ENCODE measurements around the gene ICAM2.
"Not testable (repeated sequence)": the region's sequence is repeated elsewhere in the genome, so short reads cannot be mapped to it uniquely, and the experiment has no call there.

ICAM2 gene

DNA sequence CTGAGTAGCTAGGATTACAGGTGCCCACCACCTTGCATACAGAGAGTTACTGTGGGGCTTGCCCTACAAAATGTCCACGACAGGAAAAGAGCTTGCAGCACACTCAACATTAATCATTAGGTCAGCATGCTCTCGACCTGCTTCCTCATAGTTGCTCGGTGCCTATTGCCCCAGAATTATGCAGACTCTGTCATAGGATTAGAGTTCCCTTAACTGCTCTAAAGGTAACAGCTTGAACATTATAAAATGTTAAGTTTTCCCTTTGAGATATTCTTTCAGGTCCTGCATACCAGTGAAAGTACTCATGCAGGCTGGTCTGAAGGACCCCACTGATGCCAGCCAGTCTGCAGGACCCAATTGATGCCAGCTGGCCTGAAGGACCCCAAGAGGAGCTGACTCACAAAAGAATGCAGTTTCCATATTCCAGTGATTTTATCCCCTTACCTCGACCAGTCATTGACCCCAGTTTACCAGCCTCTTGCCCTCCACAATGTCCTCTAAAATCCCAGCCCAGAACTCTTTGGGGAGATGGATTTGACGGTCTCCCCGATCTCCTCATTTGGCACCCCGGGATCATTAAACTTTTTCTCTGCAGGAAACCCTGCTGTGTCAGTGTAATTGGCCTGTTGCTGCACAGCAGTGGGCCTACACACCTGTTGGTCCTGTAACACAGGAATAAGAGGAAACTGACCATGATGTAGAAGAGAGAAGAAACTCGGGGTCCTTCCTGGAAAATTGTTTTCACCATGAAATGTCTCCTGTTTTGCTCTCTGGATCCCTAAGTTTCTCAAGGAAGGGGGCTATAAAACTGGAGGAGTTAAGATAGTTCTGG lies 10.6 kb downstream of the ICAM2 start:
- DNase-seq (ENCODE audit: low spot score) (no peak), FAIRE-seq (no peak)

DNA sequence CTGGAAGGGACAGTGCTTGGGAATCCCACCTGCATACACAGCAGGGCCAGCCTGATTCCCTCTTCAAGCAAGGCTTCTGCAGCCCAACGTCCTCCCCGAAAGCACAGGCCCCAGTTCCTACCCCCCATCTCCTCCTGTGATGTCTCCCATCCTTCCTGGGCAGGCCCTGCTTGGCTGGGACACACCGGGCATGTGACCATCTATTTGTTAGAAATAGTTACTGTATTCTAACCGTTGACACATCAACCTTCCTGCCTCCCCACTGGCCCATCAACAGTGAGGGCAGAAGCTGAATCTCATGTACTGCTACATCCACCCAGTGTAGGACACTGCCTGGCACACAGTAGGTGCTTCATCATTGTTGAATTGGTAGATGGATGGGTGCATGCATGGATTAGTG lies 11.6 kb downstream of the ICAM2 start:
- no peak for FAIRE-seq
- no peak for DNase-seq (ENCODE audit: low spot score)

DNA sequence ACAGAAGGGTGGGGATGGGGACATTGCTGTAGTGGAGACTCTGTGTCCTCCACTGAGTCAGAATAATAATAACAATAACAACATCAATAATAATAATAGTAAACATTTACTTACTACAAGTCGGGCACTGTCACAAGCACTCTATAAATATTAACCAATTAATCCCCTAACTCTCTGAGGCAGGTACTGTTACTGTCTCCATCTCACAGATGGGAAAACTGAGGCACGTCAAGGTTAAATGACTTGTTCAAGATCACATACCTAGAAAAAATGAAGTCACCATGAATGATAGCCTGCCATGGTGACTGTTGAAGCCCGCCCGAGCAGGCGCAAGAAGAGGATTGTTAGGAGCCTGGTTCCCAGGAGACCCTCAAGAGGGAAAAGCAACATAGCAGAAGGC lies 12.1 kb downstream of the ICAM2 start:
- FAIRE-seq (no peak), DNase-seq (ENCODE audit: low spot score) (no peak)

DNA sequence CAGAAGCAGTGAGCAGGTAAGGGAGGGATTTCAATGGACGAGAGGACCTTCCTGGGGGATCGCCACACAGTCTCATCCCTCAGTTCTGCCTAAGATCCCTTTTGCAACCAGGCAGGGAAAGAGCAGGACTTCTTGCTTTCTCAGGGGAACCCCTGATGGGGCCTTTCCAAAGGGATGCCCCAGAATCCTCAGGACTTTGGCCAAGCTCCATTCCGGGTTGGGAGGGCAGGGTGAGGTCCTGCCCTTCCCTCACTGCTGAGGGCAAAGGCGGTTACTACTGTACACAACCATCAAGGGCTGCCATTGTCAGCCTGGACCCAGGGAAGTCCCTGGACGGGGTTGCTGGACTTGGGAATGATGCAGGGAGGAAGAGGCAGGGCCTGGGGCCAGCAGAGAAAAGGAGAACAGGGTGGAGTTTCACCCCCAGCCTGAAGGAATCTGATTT lies 12.6 kb downstream of the ICAM2 start:
- no peak for FAIRE-seq
- no peak for DNase-seq (ENCODE audit: low spot score)

DNA sequence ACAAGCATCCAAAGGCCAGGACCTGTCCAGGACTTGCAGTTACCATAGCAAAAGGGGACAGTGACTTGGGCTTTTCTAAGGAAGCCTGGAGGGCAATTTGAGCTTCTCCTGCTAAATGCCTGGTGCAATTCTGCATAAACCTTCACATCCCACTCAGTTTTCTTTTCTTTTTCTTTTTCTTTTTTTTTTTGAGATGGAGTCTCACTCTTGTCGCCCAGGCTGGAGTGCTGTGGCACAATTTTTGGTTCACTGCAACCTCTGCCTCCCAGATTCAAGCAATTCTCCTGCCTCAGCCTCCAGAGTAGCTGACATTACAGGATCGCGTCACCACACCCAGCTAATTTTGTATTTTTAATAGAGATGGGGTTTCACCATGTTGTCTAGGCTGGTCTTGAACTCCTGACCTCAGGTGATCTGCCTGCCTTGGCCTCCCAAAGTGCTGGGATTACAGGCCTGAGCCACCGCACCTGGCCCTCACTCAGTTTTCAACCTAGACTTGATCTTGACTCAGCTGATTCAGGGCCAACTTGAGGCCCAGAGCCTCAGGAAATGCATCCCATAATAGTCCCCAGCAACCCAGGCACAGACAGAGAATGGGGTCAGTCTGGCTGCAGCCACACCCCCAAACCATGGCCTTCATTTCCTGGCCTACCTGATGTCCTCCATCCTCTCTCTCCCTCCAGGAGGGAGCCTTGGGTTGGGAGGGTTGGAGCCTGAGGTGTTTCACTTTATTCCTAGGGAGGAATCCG lies 13.2 kb downstream of the ICAM2 start:
- FAIRE-seq; DNase-seq (ENCODE audit: low spot score): not testable (repeated sequence)

GRCh38 chr17:64006361-64007088 lies 13.9 kb downstream of the ICAM2 start:
- FAIRE-seq, result no peak
- no peak for DNase-seq (ENCODE audit: low spot score)

DNA sequence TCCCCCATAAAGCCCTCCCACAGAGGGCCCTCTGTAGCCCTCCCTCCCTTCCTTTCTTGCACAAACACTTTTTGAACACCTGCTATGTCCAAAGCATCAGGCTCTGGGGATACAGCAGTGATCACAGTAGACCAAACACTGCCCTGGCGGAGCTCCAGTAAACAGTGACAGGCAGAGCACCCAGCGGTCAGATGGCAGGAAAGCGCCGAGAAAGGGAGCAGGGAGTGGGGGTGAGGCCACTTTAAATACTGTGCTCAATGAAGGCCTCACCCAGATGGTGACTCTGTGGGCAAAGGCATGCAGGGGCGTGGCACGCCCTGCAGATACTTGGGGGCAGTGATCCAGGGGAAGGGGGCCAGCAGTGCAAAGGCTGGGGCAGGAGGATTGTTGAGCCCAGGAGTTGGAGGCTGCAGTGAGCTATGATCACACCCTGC lies 14.7 kb downstream of the ICAM2 start:
- DNase-seq (ENCODE audit: low spot score) (no peak), FAIRE-seq (no peak)

- DNase-seq (ENCODE audit: low spot score) (no peak), FAIRE-seq (no peak)
Observed at GRCh38 chr17:64004903-64005733, 15.3 kb downstream of the ICAM2 start.

GRCh38 chr17:64004218-64004770 lies 16.1 kb downstream of the ICAM2 start:
- FAIRE-seq (no peak), DNase-seq (ENCODE audit: low spot score) (no peak)

DNA sequence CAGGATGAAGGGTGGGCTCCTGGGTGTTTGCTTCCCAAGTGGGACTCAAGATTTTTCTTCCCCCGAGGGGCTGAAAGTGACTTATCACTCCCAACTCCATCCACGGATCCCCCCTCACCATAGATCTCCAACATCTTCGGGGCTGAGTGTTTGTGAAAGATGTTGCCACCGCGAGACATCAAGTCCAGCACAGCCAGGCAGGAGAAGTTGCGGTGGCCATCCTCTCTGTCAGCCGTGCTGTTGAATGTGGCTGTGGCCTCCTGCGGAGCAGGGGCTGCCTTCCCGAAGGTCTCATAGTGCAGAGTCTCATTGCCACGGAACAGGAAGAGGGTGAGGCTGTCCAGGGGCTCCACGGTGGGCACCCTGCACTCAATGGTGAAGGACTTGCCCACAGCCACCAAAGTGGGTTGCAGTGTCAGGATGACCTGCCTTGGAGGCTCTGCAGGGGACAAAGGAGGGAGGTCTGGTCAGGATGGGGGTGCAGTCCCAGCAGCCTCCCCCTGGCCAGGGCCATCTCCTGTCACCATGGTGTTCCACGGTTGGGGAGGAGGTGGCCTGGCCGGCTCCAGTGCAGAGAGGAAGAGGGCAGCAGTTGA lies 16.8 kb downstream of the ICAM2 start:
- DNase-seq (ENCODE audit: low spot score) (no peak), FAIRE-seq (no peak)

- FAIRE-seq (no peak), DNase-seq (ENCODE audit: low spot score) (no peak)
Observed at GRCh38 chr17:64002658-64003525, 17.5 kb downstream of the ICAM2 start.

DNA sequence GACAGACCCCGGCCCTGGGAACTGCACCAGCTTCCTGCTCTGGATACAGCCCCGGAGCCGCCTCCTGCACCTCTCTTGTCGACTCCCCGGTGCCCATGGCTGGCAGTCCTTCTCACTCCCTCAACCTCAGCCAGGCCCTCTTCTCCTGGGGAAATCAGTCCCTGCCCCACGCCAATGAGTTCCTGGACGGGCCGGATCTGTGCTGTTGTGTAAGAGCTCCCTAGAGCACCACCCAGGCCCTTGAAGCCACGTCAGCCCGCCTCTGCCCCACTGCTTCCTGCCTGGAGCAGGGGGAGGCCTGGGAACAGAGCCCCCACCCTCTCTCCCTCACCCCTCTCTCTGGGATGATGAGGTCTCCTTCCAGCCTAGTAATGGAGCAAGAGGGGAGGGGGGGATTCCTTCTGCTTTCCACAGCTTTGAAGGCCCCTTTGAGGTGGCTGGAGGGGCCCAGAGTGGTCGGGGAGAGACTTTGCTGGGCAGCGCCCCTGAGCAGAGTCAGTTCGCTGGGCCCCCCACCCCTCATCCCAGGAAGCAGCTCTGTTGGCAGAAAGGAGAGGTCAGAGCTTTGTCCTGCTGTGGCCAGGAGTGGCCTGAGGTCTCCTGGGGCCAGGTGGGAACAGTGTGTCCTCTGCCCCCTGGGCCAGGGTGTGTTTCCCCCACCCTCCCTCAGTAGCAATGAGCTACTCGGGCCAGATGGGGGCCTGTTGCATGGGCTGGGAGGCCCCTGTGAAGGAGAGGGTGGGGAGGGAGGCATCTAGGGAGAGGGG lies 18.5 kb downstream of the ICAM2 start:
- FAIRE-seq (no peak), DNase-seq (ENCODE audit: low spot score) (no peak)

GRCh38 chr17:64001091-64001579 lies 19.3 kb downstream of the ICAM2 start:
- DNase-seq (ENCODE audit: low spot score), result no peak
- FAIRE-seq, result no peak

DNA sequence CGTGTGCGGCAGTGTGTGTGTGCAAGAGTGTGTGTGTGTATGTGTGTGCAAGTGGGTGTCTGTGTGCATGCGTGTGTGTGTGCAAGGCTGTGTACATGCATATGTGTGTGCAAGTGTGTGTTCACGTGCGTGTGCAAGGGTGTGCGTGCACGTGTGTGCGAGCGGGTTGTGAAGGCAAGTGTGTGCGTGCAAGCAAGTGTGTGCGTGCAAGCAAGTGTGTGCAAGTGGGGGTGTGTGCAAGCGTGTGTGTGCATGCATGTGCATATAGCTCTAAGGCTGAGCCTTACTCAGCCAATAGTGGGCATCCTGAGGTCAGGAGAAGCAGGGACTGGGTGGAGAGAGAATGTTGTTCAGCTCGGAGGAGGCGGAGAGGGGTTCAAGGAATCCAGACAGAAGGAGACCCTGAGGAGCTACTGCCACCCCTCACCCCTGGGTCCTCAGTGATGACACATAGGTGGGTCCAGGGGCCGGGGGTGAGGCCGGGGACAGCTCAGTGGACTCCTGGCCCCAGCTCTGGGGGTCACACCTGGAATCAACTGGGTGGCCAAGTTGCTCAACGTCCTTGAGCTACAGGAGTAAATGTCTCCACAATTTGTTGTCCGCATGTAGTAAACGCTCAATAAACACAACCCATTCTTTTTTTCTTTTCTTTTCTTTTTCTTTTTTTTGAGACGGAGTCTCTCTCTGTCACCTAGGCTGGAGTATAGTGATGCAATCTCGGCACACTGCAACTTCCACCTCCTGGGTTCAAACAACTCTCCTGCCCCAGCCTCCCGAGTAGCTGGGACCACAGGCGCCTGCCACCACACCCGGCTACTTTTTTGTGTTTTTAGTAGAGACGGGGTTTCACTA lies 20.5 kb downstream of the ICAM2 start:
- no peak for FAIRE-seq
- DNase-seq (ENCODE audit: low spot score), result no peak

- DNase-seq (ENCODE audit: low spot score) (no peak), FAIRE-seq (no peak)
Observed at GRCh38 chr17:63998721-63999679, 21.4 kb downstream of the ICAM2 start.

GRCh38 chr17:63998050-63998720 lies 22.2 kb downstream of the ICAM2 start, which contains the start of gene PRR29:
Gene PRR29, plus strand, starts transcription at chr17:63998351. Its CDS starts 14 bp downstream, at chr17:63998365.
- DNase-seq (ENCODE audit: low spot score), result no peak
- FAIRE-seq, result no peak

Data from RCC 7860 (cell line).